ENCODE measurements around the gene SYNCRIP.

Gene SYNCRIP

DNA sequence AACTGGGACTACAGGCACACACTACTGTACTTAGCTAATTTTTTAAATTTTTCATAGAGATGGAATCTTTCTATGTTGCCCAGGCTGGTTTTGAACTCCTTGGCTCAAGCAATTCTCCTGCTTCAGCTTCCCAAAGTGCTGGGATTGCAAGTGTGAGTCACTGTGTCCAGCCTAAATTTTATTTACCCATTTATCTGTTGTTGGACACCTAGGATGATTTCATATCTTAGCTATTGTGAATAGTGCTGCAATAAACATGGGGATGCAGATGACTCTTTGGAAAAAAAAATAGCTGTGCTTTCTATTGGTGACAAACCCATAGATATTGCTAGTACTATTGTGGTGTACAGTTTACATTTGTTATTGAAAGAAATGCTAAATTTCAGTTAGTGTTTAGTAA, 19.6 kb upstream of the SYNCRIP start:
- TF ChIP-seq GABPA (IDR thresholded peaks at IDR 0.05; ENCODE audit: low read depth), result no peak
- no peak for TF ChIP-seq REST (IDR thresholded peaks at IDR 0.05; ENCODE audit: insufficient replicate concordance, low read depth)
- no peak for TF ChIP-seq CTCF (IDR thresholded peaks at IDR 0.05; ENCODE audit: insufficient read depth, low read length)
- TF ChIP-seq POLR2AphosphoS5 (IDR thresholded peaks at IDR 0.05; ENCODE audit: low read depth), result no peak
- no peak for TF ChIP-seq SPI1 (IDR thresholded peaks at IDR 0.05; ENCODE audit: borderline replicate concordance, low read depth)
- no peak for DNase-seq (ENCODE audit: low read depth in 1 of 2, low spot score in 1 of 2)
- Histone ChIP-seq H3K27ac (replicated peaks) (no peak overlapping the region), H3K27me3 (ENCODE audit: insufficient read depth, poor library complexity, severe bottlenecking) (no peaks in the 10 kb centered on the region), H3K4me3 (replicated peaks; ENCODE audit: insufficient read depth, low read length) (no peak overlapping the region)

GRCh38 chr6:85660181-85660611, 17.5 kb upstream of the SYNCRIP start:
- H3K27me3 ChIP-seq (ENCODE audit: insufficient read depth, poor library complexity, severe bottlenecking), result no peaks in the 10 kb centered on the region
- no peak for TF ChIP-seq REST (IDR thresholded peaks at IDR 0.05; ENCODE audit: insufficient replicate concordance, low read depth)
- TF ChIP-seq SPI1 (IDR thresholded peaks at IDR 0.05; ENCODE audit: borderline replicate concordance, low read depth), result no peak
- TF ChIP-seq GABPA (IDR thresholded peaks at IDR 0.05; ENCODE audit: low read depth), result no peak
- no peak for TF ChIP-seq CTCF (IDR thresholded peaks at IDR 0.05; ENCODE audit: insufficient read depth, low read length)
- no peak for TF ChIP-seq POLR2AphosphoS5 (IDR thresholded peaks at IDR 0.05; ENCODE audit: low read depth)
- H3K27ac ChIP-seq (replicated peaks), result no peak overlapping the region
- DNase-seq (ENCODE audit: low read depth in 1 of 2, low spot score in 1 of 2), result no peak
- H3K4me3 ChIP-seq (replicated peaks; ENCODE audit: insufficient read depth, low read length), result no peak overlapping the region

- no peak for DNase-seq (ENCODE audit: low read depth in 1 of 2, low spot score in 1 of 2)
- Histone ChIP-seq H3K27me3 (ENCODE audit: insufficient read depth, poor library complexity, severe bottlenecking) (no peaks in the 10 kb centered on the region), H3K27ac (replicated peaks) (no peak overlapping the region), H3K4me3 (replicated peaks; ENCODE audit: insufficient read depth, low read length) (no peak overlapping the region)
- TF ChIP-seq SPI1 (IDR thresholded peaks at IDR 0.05; ENCODE audit: borderline replicate concordance, low read depth), result no peak
- TF ChIP-seq CTCF (IDR thresholded peaks at IDR 0.05; ENCODE audit: insufficient read depth, low read length), result no peak
- no peak for TF ChIP-seq GABPA (IDR thresholded peaks at IDR 0.05; ENCODE audit: low read depth)
- no peak for TF ChIP-seq POLR2AphosphoS5 (IDR thresholded peaks at IDR 0.05; ENCODE audit: low read depth)
- TF ChIP-seq REST (IDR thresholded peaks at IDR 0.05; ENCODE audit: insufficient replicate concordance, low read depth), result no peak
These were observed 7.9 kb upstream of the SYNCRIP start for GRCh38 chr6:85650606-85651005.
